HEK293 (cell line): Measurements from ENCODE around the gene CEP350.

ENCODE experiments used
- KLF1 ChIP-seq: fragments of 450-650 bp; formaldehyde crosslinking; IDR thresholded peaks from 2 replicates; pipeline ENCODE4 v1.5.1; 2016; ENCODE audit warnings: missing biosample characterization, missing genetic modification characterization
- ZNF221 ChIP-seq: fragments of 450-650 bp; formaldehyde crosslinking; IDR thresholded peaks from 2 replicates; pipeline ENCODE4 v1.5.1; 2017; ENCODE audit warnings: missing biosample characterization, missing genetic modification characterization, borderline replicate concordance
- ZNF571 ChIP-seq: fragments of 450-650 bp; formaldehyde crosslinking; IDR thresholded peaks from 2 replicates; pipeline ENCODE4 v1.5.0; 2017; ENCODE audit warnings: missing biosample characterization, missing genetic modification characterization
- ZNF76 ChIP-seq: fragments of 450-650 bp; formaldehyde crosslinking; IDR thresholded peaks from 2 replicates; pipeline ENCODE4; 2016; ENCODE audit warnings: low read depth, missing biosample characterization, missing genetic modification characterization, borderline replicate concordance
- ZNF830 ChIP-seq: fragments of 450-650 bp; IDR thresholded peaks from 2 replicates; pipeline ENCODE4 v1.5.0; 2018; ENCODE audit warnings: missing biosample characterization, missing genetic modification characterization, low read depth, mild to moderate bottlenecking, moderate library complexity
- TF ChIP-seq, protein P1 (sequence below): fragments of 450-650 bp; formaldehyde crosslinking; IDR thresholded peaks from 2 replicates; pipeline ENCODE4 v1.5.1; 2016; ENCODE audit warnings: missing biosample characterization, missing genetic modification characterization
- TF ChIP-seq, protein P2 (sequence below): fragments of 450-650 bp; formaldehyde crosslinking; IDR thresholded peaks from 2 replicates; pipeline ENCODE4 v1.5.1; 2016; ENCODE audit warnings: missing biosample characterization, missing genetic modification characterization

DNA sequence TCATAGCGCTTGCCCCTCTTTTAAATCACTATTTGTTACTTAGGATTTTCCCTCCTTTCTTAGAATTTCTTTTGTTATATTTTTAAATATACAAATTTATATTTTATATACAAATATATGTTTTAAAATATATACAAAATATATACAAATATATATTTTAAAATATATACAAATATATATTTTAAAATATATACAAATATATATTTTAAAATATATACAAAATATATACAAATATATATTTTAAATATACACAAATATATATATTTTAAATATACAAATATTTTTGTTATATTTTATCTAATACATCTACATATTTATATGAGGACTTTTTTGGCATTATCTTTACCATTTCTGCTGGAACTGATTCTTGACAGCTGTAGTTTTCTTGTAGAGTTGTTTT, 149.2 kb downstream of the CEP350 start:
- TF ChIP-seq, protein P1, sequence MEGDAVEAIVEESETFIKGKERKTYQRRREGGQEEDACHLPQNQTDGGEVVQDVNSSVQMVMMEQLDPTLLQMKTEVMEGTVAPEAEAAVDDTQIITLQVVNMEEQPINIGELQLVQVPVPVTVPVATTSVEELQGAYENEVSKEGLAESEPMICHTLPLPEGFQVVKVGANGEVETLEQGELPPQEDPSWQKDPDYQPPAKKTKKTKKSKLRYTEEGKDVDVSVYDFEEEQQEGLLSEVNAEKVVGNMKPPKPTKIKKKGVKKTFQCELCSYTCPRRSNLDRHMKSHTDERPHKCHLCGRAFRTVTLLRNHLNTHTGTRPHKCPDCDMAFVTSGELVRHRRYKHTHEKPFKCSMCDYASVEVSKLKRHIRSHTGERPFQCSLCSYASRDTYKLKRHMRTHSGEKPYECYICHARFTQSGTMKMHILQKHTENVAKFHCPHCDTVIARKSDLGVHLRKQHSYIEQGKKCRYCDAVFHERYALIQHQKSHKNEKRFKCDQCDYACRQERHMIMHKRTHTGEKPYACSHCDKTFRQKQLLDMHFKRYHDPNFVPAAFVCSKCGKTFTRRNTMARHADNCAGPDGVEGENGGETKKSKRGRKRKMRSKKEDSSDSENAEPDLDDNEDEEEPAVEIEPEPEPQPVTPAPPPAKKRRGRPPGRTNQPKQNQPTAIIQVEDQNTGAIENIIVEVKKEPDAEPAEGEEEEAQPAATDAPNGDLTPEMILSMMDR (tag by site-specific recombination), result no peak
- TF ChIP-seq ZNF571 (tag by site-specific recombination) (no peak), ZNF830 (tag by site-specific recombination) (no peak), ZNF221 (no peak), KLF1 (tag by site-specific recombination) (no peak), ZNF76 (tag by site-specific recombination) (no peak)
- TF ChIP-seq, protein P2, sequence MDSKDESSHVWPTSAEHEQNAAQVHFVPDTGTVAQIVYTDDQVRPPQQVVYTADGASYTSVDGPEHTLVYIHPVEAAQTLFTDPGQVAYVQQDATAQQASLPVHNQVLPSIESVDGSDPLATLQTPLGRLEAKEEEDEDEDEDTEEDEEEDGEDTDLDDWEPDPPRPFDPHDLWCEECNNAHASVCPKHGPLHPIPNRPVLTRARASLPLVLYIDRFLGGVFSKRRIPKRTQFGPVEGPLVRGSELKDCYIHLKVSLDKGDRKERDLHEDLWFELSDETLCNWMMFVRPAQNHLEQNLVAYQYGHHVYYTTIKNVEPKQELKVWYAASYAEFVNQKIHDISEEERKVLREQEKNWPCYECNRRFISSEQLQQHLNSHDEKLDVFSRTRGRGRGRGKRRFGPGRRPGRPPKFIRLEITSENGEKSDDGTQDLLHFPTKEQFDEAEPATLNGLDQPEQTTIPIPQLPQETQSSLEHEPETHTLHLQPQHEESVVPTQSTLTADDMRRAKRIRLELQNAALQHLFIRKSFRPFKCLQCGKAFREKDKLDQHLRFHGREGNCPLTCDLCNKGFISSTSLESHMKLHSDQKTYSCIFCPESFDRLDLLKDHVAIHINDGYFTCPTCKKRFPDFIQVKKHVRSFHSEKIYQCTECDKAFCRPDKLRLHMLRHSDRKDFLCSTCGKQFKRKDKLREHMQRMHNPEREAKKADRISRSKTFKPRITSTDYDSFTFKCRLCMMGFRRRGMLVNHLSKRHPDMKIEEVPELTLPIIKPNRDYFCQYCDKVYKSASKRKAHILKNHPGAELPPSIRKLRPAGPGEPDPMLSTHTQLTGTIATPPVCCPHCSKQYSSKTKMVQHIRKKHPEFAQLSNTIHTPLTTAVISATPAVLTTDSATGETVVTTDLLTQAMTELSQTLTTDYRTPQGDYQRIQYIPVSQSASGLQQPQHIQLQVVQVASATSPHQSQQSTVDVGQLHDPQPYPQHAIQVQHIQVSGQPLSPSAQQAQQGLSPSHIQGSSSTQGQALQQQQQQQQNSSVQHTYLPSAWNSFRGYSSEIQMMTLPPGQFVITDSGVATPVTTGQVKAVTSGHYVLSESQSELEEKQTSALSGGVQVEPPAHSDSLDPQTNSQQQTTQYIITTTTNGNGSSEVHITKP (tag by site-specific recombination), result no peak
